Measurements from ENCODE around the gene KIAA0513.
"Not testable (repeated sequence)": the region's sequence is repeated elsewhere in the genome, so short reads cannot be mapped to it uniquely, and the experiment has no call there.

The KIAA0513 gene

GRCh38 chr16:85111184-85111583, 83.6 kb downstream of the KIAA0513 start:
- H3K36me3 ChIP-seq = no peaks in the 10 kb centered on the region
- H4K20me1 ChIP-seq = no peaks in the 10 kb centered on the region
- no peaks in the 10 kb centered on the region for H3K9me3 ChIP-seq (replicated peaks in 1 of 11)
- H3K4me3 ChIP-seq = no peak overlapping the region
- no peak for TF ChIP-seq Cebpa-rat (IDR thresholded peaks at IDR 0.05)
- no peak overlapping the region for H3K27ac ChIP-seq
- peaks cover 13 to 77% (median 66%) of the 10 kb centered on the region in 10 experiments for H3K4me1 ChIP-seq
- no peak overlapping the region; a peak in 1 of 22 replicates for H3K9ac ChIP-seq
- 0 out of 22 replicates have a peak overlapping the region, but pooled peaks of 1 of the 11 experiments have one; percentile 79 for H3K4me2 ChIP-seq
- H3K27me3 ChIP-seq = no peaks in the 10 kb centered on the region

GRCh38 chr16:85112364-85112763, 84.8 kb downstream of the KIAA0513 start, which contains the start of gene CIBAR2:
Gene CIBAR2 (minus strand): TSS chr16:85112472. CDS start chr16:85112352, 120 bp downstream.
- H3K9me3 ChIP-seq (replicated peaks in 1 of 11) = no peaks in the 10 kb centered on the region
- H3K9ac ChIP-seq = peak within 1 kb of the TSS in 7 of 11 experiments; percentile 4 to 51 (median 21); a peak in 6 of 22 replicates
- peak within 1 kb of the TSS; percentile 52 to 81 (median 70) for H3K4me2 ChIP-seq
- H3K27ac ChIP-seq = peak within 1 kb of the TSS in 1 of 11 experiments; percentile 2; a peak in 1 of 22 replicates
- H4K20me1 ChIP-seq = no peaks in the 10 kb centered on the region
- TF ChIP-seq Cebpa-rat (IDR thresholded peaks at IDR 0.05) = no peak
- H3K4me1 ChIP-seq = peaks cover 13 to 68% (median 56%) of the 10 kb centered on the region in 10 experiments
- no peaks in the 10 kb centered on the region for H3K36me3 ChIP-seq
- no peak within 1 kb of the TSS for H3K4me3 ChIP-seq
- no peaks in the 10 kb centered on the region for H3K27me3 ChIP-seq

- Histone ChIP-seq H3K27ac (no peak overlapping the region), H4K20me1 (no peaks in the 10 kb centered on the region), H3K4me3 (no peak overlapping the region), H3K4me2 (peak overlapping the region in 10 of 11 experiments; percentile 15 to 81 (median 70); a peak in 19 of 22 replicates), H3K9ac (peak overlapping the region in 4 of 11 experiments; percentile 4 to 38 (median 30); a peak in 2 of 22 replicates), H3K4me1 (peaks cover 13 to 60% (median 51%) of the 10 kb centered on the region in 10 experiments), H3K9me3 (replicated peaks in 1 of 11) (peaks cover 0 to 5% (median 0%) of the 10 kb centered on the region in 11 experiments; a peak in 3 of 22 replicates), H3K27me3 (no peaks in the 10 kb centered on the region), H3K36me3 (no peaks in the 10 kb centered on the region)
- no peak for TF ChIP-seq Cebpa-rat (IDR thresholded peaks at IDR 0.05)
Observed at GRCh38 chr16:85113168-85113733, 85.7 kb downstream of the KIAA0513 start.

GRCh38 chr16:85113913-85114312, 86.3 kb downstream of the KIAA0513 start:
- no peak overlapping the region for H3K4me3 ChIP-seq
- peak overlapping the region in 3 of 11 experiments; percentile 27 to 38 (median 33); a peak in 2 of 22 replicates for H3K9ac ChIP-seq
- no peak for TF ChIP-seq Cebpa-rat (IDR thresholded peaks at IDR 0.05)
- no peaks in the 10 kb centered on the region for H3K36me3 ChIP-seq
- H3K27me3 ChIP-seq = no peaks in the 10 kb centered on the region
- peaks cover 13 to 56% (median 45%) of the 10 kb centered on the region in 10 experiments for H3K4me1 ChIP-seq
- no peak overlapping the region for H3K27ac ChIP-seq
- H3K9me3 ChIP-seq (replicated peaks in 1 of 11) = peaks cover 0 to 9% (median 0%) of the 10 kb centered on the region in 11 experiments; a peak in 3 of 22 replicates
- H4K20me1 ChIP-seq = no peaks in the 10 kb centered on the region
- peak overlapping the region in 9 of 11 experiments; percentile 15 to 81 (median 69); a peak in 14 of 22 replicates for H3K4me2 ChIP-seq

GRCh38 chr16:85114909-85115567, 87.4 kb downstream of the KIAA0513 start:
- H3K9me3 ChIP-seq (replicated peaks in 1 of 11) = peaks cover 0 to 9% (median 0%) of the 10 kb centered on the region in 11 experiments; a peak in 3 of 22 replicates
- no peaks in the 10 kb centered on the region for H4K20me1 ChIP-seq
- H3K4me2 ChIP-seq = peak overlapping the region; percentile 36 to 74 (median 52); a peak in 20 of 22 replicates
- peaks cover 10 to 44% (median 34%) of the 10 kb centered on the region in 10 experiments for H3K4me1 ChIP-seq
- no peak overlapping the region for H3K4me3 ChIP-seq
- no peaks in the 10 kb centered on the region for H3K36me3 ChIP-seq
- peak overlapping the region; percentile 56 to 78 (median 65); a peak in 17 of 22 replicates for H3K27ac ChIP-seq
- H3K9ac ChIP-seq = peak overlapping the region in 9 of 11 experiments; percentile 12 to 64 (median 50); a peak in 9 of 22 replicates
- TF ChIP-seq Cebpa-rat (IDR thresholded peaks at IDR 0.05) = no peak
- no peaks in the 10 kb centered on the region for H3K27me3 ChIP-seq

GRCh38 chr16:85117418-85117817, 89.8 kb downstream of the KIAA0513 start:
- Histone ChIP-seq H3K27me3 (no peaks in the 10 kb centered on the region), H3K36me3 (no peaks in the 10 kb centered on the region), H3K9me3 (replicated peaks in 1 of 11) (peaks cover 0 to 9% (median 0%) of the 10 kb centered on the region in 11 experiments; a peak in 3 of 22 replicates), H3K4me2 (no peak overlapping the region), H3K9ac (no peak overlapping the region), H3K4me3 (no peak overlapping the region), H4K20me1 (no peaks in the 10 kb centered on the region), H3K4me1 (peaks cover 3 to 30% (median 24%) of the 10 kb centered on the region in 10 experiments), H3K27ac (no peak overlapping the region)
- no peak for TF ChIP-seq Cebpa-rat (IDR thresholded peaks at IDR 0.05)

- TF ChIP-seq Cebpa-rat (IDR thresholded peaks at IDR 0.05) = no peak
- no peak overlapping the region for H3K27ac ChIP-seq
- no peak overlapping the region; a peak in 1 of 22 replicates for H3K9ac ChIP-seq
- no peaks in the 10 kb centered on the region for H3K36me3 ChIP-seq
- peaks cover 3 to 23% (median 5%) of the 10 kb centered on the region in 10 experiments; a peak in 16 of 20 replicates for H3K4me1 ChIP-seq
- H3K9me3 ChIP-seq (replicated peaks in 1 of 11) = peaks cover 0 to 9% (median 0%) of the 10 kb centered on the region in 11 experiments; a peak in 3 of 22 replicates
- H3K4me3 ChIP-seq = no peak overlapping the region
- no peak overlapping the region for H3K4me2 ChIP-seq
- H4K20me1 ChIP-seq = no peaks in the 10 kb centered on the region
- H3K27me3 ChIP-seq = no peaks in the 10 kb centered on the region
Observed at GRCh38 chr16:85120006-85120340, 92.4 kb downstream of the KIAA0513 start.

GRCh38 chr16:85123441-85123840, 95.8 kb downstream of the KIAA0513 start:
- not testable (repeated sequence) for H3K4me3 ChIP-seq; H3K27me3 ChIP-seq; H3K9me3 ChIP-seq (replicated peaks in 1 of 11); H3K27ac ChIP-seq; H4K20me1 ChIP-seq; H3K36me3 ChIP-seq
- 0 out of 22 replicates have a peak overlapping the region, but pooled peaks of 1 of the 11 experiments have one; percentile 1 for H3K9ac ChIP-seq
- H3K4me2 ChIP-seq = peak overlapping the region in 3 of 11 experiments; percentile 50 to 62 (median 59); a peak in 5 of 22 replicates
- peaks cover 16 to 47% (median 25%) of the 10 kb centered on the region in 10 experiments for H3K4me1 ChIP-seq
